ENCODE measurements around the gene USP34.
"Not testable (repeated sequence)": the region's sequence is repeated elsewhere in the genome, so short reads cannot be mapped to it uniquely, and the experiment has no call there.

Gene USP34

DNA sequence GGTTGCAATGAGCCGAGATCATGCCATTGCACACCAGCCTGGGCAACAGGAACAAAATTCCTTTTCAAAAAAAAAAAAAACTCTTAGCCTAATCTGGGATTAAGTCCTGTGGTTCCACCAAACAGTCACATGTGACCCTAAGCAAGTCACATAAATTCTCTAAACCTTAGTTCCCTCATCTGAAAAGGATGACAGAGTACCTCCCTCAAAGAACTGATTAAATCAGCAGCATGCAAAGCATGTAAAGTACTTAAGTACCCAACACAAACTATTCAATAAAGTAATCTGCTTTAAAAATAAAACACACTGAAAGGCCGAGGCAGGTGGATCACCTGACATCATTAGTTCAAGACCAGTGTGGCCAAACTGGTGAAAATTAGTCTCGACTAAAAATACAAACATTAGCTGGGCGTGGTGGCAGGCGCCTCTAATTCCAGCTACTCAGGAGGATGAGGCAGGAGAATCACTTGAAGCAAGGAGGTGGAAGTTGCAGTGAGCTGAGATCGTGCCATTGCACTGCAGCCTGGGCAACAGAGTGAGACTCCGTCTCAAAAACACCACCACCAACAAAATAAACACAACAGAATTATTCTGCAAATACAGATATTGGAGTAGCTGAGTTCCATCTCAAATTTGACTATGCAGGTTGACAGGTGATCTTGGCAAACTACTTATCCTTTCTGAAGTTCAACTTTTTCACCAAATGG lies 7.0 kb downstream of the USP34 start:
- no peak for DNase-seq

DNA sequence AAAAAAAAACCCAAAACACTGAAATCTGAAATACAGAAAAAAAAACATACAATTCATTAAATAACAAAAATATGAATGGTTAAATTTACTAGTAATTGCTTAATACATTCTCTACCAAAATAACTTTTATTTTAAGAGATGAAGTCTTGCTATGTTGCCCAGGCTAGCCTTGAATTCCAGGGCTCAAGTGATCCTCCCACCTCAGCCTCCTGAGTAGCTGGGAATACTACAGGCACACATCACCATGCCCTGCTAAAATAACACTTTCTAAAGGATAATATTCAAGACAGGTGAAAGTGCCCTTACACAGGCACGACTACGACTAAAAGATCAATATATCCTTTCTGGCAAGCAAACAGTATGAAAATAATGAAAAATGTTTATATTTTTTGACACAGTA lies 9.5 kb downstream of the USP34 start:
- no peak for DNase-seq

DNA sequence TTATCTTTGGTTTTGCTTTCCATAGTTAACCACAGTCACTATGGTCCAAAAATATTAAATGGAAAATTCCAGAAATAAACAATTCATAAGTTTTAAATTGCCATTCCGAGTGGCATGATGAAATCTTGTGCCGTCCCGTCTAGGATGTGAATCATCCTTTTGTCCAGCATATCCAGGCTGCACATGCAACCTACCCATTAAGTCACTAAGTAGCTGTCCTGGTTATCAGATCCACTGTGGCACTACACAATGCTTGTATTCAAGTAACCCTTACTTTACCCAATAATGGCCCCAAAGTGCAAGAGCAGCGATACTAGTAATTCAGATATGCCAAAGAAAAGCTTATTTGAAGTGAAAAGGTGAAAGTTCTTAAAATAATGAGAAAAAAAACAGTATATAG lies 10.7 kb downstream of the USP34 start:
- peak; percentile 32 for DNase-seq

DNA sequence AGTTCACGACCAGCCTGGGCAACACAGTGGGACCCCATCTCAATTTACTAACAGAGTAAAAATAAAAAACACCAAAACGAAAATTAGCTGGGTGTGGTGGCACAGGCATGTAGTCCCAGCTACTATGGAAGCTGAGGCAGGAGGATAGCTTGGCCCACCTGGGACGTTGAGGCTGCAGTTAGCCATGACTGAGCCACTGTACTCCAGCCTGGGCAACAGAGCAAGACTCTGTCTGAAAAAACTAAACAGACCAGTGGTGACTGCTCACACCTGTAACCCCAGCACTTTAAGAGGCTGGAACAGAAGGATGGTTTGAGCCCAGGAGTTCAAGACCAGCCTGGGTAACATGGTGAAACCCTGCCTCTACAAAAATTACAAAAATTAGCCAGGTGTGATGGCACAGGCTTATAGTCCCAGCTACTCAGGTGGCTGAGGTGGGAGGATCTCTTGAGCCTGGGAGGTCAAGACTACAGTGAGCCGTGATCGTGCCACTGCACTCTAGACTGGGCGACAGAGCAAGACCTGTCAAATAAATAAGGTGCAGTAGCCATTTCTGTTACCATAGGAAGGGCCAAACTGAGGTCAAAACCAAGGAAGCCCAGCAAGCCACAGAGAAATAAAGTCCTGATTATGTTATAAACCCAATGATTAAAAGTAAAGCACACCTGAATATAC lies 14.0 kb downstream of the USP34 start:
- no peak for DNase-seq

DNA sequence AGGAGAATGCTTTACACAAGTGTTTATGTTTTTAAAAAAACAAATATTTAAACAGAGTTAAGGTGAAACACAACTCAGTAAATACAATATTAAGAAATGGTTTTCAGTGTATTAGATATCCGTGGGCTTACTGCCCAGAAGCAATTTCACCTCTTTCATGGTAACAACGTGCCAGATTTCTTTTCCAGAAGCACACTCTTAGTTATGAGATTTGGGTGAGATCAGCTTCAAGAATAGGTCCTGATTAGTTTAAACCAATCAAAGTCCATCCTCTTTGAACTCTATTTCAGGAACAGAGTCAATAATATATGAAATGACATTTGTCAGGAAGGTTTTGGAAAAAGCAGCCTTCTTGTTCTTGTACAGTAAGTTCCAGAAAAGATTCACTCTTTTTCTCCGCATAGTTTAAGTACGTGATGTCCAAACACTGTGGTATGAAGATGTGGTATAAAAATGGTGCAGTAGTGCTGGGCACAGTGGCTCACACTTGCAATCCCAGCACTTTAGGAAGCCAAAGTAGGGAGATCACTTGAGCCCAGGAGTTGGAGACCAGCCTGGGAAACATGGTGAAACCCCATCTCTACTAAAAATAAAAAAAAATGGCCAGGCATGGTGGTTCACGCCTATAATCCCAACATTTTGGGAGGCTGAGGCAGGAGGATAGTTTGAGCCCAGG lies 14.7 kb downstream of the USP34 start:
- DNase-seq, result no peak

DNA sequence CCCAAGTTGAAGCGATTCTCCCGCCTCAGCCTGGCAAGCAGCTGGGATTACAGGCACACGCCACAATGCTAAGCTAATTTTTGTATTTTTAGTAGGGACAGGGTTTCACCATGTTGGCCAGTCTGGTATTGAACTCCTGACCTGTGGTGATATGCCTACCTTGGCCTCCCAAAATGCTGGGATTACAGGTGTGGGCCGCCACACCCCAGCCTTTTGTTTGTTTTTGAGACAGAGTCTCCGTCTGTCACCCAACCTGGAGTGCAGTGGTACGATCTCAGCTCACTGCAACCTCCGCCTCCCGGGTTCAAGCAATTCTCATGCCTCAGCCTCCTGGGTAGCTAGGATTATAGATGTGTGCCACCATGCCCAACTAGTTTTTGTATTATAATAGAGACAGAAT lies 15.9 kb downstream of the USP34 start:
- DNase-seq, result not testable (repeated sequence)

DNA sequence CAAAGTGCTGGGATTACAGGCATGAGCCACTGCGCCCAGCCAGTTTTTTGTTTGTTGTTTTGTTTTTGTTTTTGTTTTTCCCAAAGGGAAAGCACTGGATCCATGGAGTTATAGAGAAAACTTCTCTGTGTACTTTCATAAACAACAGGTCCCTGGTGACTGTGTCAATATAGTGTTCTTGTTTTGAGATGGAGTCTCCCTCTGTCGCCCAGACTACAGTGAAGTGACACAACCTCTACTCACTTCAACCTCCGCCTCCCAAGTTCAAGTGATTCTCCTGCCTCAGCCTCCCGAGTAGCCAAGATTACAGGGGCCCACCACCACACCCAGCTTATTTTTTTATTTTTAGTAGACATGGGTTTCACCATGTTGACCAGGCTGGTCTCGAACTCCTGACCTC lies 16.5 kb downstream of the USP34 start:
- no peak for DNase-seq

DNA sequence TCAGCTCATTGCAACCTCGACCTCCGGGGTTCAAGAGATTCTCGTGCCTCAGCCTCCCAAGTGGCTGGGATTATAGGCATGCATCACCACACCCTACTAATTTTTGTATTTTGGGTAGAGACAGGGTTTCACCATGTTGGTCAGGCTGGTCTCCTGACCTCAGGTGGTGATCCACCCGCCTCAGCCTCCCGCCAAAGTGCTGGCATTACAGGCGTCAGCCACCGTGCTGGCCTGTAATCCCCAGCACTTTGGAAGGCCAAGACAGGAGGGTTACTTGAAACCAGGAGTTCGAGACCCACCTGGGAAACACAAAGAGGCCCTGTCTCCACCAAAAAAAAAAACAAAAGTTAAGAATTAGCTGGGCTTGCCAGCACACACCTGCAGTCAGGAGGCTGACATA lies 18.5 kb downstream of the USP34 start:
- no peak for DNase-seq

DNA sequence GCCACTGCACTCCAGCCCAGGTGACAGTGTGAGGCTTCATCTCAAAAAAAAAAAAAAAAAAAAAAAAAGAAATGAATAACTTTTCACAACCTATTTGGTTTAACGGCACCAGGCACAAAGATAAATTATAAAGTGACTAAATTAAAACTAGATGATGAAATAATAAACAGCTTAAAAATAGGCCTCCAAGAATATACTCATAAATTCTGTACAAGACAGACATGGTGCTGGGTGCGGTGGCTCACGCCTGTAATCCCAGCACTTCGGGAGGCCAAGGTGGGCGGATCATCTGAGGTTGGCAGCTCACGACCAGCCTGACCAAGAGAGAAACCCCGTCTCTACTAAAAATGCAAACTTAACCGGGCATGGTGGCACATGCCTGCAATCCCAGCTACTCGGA lies 19.7 kb downstream of the USP34 start:
- DNase-seq, result no peak

DNA sequence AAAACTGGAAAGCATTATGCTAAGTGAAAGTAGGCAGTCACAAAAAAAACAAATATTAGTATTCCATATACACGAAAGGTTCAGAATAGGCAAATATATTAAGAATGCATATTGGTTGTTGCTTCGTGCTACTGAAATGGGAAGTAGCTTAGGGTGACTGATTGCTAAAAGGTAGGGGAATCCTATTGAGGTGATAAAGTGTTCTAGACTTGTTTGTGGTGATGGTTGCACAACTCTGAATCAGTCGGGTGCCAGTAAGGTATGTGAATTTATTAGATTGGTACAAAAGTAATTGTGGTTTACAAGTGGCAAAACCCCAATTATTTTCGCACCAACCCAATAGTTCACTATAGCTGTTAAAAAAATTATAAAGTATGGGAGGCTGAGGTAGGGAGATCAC lies 20.7 kb downstream of the USP34 start:
- no peak for DNase-seq

DNA sequence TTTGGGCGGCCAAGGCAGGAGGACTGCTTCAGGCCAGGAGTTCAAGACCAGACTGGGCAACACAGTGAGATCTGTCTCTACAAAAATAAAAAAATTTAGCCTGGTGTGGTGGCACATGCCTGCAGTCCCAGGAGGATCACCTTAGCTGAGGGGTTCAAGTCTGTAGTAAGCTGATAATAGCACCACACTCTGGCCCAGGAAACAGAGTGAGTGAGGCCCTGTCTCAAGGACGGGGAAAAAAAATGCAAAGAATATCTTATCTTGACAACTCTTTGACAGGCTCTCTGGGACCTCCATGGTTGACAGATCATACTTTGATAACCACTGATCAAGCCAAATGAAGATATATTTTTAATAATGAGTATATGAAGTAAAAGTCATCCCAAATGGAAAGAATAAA lies 22.7 kb downstream of the USP34 start:
- peak; percentile 73 for DNase-seq

DNA sequence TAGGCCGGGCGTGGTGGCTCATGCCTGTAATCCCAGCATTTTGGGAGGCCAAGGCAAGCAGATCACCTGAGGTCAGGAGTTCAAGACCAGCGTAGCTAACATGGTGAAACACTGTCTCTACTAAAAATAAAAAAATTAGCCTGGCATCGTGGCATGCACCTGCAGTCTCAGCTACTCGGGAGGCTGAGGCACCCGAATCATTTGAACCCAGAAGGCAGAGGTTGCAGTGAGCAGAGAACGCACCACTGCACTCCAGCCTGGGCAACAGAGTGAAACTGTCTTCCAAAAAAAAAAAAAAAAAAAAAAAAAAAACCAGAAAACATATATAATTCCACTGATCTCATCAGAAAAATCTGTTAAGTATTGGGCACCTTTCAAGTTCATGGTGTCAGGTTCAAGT lies 23.9 kb downstream of the USP34 start:
- DNase-seq, result not testable (repeated sequence)

DNA sequence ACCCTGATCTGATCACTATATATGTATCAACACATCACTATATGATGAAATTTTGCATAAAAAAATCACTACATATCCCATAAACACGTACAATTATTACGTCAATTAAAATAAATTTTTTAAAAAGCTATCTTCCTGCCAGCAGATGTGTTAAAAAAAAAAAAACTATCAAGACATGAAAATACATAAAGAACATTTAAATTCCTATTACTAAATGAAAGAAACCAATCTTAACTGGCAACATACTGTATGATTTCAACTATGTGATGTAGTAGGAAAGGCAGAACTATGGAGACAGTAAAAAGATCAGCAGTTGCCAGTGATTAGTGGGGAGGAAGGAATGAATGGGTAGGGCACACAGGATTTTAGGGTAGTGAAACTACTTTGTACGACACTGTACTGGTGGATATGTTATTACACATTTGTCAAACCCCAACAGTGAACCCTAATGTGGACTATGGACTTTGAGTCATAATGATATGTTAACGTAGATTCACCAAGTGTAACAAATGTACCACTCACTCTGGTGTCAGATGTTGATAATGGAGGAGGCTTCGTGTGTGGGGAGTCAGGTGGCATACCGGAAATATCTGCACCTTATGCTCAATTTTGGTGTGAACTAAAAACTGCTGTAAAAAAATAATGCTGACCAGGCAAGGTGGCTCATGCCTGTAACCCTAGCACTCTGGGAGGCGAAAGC lies 27.4 kb downstream of the USP34 start:
- DNase-seq, result no peak

DNA sequence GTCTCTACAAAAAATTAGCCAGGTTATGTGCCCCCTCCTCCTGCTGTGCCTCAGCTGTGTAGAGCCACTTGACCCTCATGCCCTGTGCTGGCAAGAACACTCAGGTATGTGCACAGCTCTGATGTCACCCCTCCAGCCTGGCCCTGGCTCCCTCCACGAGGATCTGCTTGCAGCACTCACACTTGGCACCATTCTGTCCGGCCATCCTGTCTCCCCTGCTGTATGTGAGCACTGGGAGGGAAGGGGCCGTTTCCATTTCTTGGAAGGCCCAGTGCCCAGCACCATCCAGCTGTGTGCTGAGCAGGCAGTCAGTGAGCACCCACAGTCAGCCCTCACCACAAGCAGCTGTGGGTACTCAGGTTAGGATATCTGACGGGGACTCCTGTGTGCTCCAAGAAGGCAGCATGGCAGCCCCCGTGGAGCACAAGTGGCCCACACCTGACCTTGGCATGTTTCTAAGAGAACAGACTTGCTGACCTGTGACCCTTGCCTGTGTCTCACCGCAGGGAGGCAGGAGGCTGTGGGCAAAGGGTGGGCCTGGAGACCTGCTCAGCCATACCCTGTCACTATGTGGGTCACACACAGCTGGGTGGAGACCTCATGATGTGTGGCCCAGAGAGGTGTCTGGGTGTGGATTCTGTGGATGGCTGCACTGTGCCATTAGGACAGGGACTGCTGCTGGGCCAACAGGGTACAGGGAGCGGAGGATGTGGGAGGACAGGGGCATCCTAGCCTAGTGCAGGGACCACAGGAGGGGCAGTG lies 31.5 kb downstream of the USP34 start:
- DNase-seq, result no peak

DNA sequence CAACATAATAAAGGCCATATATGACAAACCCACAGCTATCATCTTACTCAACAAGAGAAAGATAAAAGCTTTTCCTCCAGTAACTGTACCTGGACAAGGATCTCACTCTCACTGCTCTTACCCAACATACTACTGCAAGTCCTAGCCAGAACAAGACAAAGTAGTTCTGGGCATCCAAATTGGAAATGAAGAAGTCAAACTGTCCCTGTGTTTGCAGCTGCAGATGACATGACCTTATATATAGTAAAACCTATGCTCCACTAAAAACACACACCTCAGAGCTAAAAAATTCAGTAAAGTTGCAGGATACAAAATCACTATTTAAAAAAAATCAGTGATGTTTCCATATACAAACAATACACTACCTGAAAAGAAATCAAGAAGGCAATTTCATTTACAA lies 32.2 kb downstream of the USP34 start:
- DNase-seq, result no peak

DNA sequence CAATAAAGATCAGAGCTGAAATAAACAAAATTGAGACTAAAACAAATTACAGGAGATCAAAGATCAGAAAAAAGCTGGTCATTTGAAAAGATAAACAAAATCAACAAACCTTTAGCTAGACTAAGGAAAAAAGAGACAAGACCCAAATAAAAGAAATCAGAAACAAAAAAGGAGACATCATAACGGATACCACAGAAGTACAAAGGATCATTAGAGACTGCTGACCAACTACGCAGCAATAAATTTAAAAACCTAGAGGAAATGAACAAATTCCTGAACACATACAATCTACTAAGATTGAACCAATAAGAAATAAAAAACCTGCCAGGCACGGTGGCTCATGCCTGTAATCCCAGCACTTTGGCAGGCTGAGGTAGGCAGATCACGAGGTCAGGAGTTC lies 33.7 kb downstream of the USP34 start:
- no peak for DNase-seq

DNA sequence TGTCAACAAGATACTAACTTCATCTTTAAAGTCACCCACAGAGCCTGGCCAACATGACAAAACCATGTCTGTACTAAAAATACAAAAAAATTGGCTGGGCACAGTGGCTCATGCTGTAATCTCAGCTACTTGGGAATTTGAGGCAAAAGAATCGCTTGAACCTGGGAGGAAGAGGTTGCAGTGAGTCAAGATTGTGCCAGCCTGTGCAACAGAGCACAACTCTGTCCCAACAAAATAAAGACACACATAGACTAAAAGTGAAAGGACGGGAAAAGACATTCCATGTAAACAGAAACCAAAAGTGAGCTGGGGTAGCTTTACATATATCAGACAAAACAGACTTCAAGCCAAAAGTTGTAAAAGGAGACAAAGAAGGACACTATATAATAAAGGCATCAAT lies 34.8 kb downstream of the USP34 start:
- DNase-seq, result no peak

DNA sequence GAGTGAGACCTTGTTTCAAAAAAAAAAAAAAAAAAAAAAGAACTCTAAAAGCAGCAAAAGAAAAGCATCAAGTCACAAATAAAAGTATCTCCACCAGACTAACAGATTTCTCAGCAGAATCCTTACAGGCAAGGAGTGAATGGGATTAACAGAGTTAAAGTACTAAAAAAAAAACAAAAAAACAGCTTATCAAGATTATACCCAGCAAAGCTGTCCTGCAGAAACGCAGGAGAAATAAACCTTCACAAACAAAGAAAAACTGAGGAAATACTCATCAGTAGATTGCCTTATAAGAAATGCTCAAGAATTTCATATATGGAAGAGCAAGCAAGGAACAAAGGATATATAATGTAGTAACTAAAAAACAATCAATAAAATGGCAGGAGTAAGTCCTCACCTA lies 35.6 kb downstream of the USP34 start:
- no peak for DNase-seq

DNA sequence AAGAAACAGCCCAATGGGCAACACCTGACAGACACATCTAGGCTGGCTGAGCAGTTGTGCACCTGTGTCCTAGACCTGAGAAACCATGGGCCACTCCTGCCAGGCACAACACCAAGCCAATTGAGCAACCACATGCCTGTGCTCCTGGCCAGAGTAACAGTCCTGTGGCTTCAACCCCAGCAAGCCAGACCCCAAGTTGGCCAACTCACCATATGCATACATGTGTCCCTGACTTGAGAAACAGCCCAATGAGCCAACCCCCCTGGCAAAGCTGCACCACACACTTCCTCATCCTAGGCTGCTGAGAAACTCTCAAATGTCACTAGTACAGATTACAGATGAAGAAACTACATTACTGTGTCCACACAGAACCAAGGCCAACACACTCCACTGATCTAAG lies 36.6 kb downstream of the USP34 start:
- DNase-seq, result peak; percentile 24

DNA sequence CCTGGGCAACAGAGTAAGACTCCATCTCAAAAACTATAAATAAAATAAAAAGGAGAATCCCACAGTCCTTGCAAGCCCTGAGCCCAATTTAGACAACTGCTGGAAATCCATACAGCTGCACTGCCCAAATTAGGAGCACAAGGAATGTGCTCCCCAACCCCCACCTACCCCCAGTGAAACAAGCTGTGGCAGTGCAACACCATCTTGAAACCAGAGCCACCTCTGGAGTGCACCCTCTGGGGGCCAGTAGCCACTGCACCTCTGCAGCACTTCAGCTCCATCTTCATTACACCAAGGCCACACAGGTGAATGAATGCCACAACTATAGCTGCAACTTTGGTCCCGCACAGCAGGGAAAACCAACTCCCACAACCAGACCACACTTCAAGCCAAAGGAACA lies 37.3 kb downstream of the USP34 start:
- no peak for DNase-seq

DNA sequence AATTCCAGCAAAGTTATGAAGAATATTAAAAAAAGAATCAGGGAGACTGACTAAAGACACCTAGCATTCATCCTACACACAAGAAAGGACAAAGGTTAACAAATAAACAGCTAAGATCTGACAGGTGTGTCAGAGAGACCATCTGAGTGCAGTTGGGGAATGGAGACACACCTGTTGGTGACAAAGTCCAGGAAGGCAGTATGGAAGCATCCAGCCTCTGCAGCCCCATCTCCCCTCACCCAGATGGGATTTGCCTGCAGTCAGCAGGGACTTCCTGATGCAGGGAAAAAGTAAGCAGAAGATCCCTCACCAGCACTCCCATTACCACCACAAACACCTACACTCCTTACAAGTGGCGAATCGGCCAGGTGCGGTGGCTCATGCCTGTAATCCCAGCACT lies 37.9 kb downstream of the USP34 start:
- no peak for DNase-seq

DNA sequence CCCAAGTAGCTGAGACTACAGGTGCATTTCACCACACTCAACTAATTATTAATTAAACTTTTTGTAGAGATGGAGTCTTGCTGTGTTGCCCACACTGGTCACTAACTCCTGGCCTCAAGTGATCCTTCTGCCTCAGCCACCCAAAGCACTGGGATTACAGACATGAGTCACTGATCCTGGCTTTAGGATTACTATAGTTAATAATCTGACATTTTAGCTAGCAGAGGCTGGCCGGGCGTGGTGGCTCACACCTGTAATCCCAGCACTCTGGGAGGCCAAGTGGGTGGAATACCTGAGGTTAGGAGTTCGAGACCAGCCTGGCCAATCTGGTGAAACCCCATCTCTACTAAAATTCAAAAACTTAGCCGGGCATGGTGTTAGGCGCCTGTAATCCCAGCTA lies 39.5 kb downstream of the USP34 start:
- DNase-seq, result no peak

Data from hematopoietic multipotent progenitor cell treated with erythropoietin and hydrocortisone succinate and interleukin-3 and kit ligand, for 8 days (in vitro differentiated cells).